HG03060 (cell line): Measurements from ENCODE around the gene RIN1.

Experiments
- ATAC-seq: cut with Tn5 transposase; IDR thresholded peaks from one replicate; pipeline ENCODE4 v1.9.1; 2021; ENCODE audit warnings: low read depth, moderate number of reproducible peaks; ENCODE audit not compliant: unreplicated experiment

RIN1 gene

GRCh38 chr11:66335531-66336233 lies 552 bp downstream of the RIN1 start:
- ATAC-seq = no peak

- no peak for ATAC-seq
Measured at GRCh38 chr11:66334605-66335442, 1.4 kb downstream of the RIN1 start.

DNA sequence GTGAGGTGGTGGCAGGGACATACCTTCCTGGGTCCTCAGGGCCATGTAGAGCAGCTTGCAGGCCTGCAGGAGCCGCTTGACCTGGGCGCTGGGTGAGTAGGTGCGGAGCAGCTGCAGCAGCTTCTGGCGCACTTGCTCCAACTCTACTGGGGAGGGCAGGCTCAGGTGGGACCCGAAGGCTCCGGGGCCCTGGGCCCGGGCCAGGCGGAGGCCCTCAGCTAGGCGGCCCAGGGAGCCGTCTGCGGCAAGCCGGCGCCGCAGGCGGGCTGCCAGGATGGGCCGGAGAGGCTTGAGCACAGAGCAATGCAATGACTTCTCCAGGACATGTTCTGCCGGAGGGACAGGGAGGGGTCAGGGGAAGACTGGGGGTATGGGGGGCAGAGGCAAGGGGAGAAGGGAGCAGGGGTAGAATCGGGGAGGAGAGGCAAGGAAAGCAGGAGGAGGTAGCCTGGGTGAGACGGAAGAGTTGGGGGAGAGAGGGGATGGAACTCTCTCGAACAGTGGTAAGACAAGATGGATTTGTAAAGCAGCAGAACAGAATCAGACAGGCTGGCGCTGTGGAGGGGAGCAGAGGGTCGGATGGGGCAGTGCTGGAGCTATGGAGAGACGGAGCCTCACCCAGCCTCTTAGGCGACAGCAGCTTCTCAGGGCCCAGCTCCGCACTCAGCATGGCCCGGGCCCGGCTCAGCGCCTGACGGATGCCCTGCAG lies 2.2 kb downstream of the RIN1 start:
- no peak for ATAC-seq

- no peak for ATAC-seq
Measured at GRCh38 chr11:66333220-66333877, 2.9 kb downstream of the RIN1 start.

- no peak for ATAC-seq
Measured at GRCh38 chr11:66332371-66333219, 3.6 kb downstream of the RIN1 start.

GRCh38 chr11:66331542-66332370 lies 4.5 kb downstream of the RIN1 start:
- no peak for ATAC-seq

DNA sequence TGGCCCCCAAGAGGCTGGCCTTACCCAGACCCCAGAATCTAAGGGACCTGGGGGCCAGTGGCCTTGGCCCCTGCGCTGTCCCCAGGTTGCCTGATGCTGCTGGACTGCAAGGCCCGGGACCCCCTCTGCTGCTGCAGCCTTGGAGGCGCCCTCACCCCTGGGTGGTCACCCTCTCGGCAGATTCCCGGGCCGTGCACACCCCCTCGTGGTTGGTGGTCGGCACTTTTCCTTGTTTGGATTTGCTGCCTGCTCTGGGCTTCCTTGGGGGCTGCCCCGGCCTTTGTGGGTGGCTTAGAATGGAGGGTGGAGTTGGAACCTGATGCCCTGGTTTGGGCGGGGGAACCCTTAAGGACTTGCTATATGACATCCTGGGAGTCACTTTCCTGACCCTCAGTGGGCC lies 5.3 kb downstream of the RIN1 start:
- no peak for ATAC-seq

- no peak for ATAC-seq
Measured at GRCh38 chr11:66329165-66329673, 7.0 kb downstream of the RIN1 start.

- no peak for ATAC-seq
Measured at GRCh38 chr11:66328302-66329144, 7.7 kb downstream of the RIN1 start.

DNA sequence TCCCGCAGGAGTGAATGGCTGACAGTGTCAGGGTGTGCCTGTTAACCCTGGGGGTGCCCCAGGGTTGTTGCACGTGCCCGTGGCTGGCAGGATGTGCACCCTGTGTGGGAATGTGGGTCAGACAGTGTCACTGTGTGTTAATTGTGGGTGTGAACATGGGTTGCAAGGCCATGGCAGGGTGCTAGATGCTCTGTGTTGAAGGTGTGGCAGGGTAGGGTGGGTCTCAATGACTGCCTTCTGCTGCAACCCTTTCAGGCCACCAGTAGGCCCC lies 8.3 kb downstream of the RIN1 start:
- ATAC-seq = no peak

DNA sequence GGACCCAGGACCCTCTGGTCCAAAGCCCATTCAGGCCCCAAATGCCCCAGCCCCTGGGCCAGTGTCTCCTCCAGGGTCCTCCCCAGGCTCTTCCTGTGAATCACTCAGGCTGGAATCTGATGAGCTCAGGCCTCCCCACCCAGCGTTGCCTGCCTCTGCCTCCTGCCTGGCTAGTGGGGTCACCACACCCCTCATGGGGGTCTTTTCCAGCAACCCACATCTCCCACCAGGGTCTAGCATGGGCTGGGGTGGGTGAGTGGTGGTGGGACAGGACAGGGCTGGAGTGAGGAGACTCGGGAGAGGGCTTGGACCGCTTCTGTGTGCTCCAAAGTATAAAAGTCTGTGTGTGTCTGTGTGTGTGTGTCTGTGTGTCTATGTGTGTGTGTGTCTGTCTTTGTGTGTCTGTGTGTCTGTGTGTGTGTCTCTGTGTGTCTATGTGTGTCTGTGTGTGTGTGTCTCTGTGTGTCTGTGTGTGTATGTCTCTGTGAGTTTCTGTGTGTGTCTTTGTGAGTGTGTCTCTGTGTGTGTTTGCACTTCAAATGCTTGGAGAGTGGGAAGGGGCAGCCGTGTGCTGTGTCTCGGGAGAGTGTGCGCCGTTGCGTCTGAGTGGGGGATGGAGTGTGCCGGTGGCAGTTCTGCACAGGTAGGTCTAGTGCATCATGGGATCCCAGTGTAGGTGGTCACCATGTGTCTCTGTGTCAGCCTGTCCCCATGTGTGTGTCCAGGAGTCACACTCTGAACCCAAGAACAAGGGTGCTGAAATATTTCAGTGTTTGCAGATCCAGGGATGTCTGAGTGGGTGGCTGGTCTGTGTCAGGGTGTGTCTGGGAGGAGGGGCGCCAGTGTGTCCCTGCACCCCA lies 8.8 kb downstream of the RIN1 start:
- ATAC-seq = no peak

DNA sequence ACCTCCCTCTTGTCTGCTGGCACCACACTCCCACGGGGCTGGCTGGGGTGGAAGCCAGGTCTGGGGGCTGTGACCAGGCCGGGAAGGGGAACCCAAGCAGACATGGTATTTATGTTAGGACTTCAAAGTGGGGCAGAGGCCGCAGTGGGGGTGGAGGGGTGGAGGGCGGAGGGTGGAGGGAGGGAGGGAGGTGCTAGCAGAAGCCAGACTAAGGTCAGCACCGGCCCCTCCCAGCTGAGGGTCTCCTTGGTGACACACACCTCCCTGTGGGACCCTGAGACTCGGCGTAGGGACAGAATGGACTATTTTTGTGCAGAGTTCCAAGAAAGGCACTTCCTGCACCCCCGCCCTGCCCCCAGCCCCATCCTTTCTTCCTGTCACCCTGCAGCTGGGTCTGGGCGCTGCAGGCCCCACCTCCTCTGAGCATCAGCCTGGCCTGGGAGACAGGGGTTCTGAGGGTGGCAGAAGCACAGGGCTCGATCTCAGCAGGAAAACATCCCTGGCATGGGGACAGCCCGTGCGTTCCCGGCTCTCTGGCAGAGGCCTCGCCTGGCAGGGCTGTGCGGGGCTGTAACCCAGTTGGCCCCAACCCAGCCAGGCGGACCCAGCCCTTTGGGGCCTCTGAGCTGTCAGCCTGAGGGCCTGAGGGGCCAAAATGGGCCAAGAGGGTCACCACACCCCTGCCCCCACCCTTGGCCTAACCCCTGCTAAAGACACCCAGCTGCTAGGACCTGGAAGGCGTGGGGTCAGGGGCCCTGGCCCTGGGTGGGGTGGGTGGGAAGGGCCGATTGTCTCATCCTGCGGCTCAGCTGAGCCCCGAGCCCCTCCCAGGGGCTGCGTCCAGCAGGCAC lies 9.7 kb downstream of the RIN1 start:
- ATAC-seq = no peak

- no peak for ATAC-seq
Measured at GRCh38 chr11:66325263-66325671, 11.0 kb downstream of the RIN1 start.

- ATAC-seq = no peak
Measured at GRCh38 chr11:66324664-66325063, 11.6 kb downstream of the RIN1 start.

GRCh38 chr11:66323684-66324083 lies 12.6 kb downstream of the RIN1 start:
- no peak for ATAC-seq

DNA sequence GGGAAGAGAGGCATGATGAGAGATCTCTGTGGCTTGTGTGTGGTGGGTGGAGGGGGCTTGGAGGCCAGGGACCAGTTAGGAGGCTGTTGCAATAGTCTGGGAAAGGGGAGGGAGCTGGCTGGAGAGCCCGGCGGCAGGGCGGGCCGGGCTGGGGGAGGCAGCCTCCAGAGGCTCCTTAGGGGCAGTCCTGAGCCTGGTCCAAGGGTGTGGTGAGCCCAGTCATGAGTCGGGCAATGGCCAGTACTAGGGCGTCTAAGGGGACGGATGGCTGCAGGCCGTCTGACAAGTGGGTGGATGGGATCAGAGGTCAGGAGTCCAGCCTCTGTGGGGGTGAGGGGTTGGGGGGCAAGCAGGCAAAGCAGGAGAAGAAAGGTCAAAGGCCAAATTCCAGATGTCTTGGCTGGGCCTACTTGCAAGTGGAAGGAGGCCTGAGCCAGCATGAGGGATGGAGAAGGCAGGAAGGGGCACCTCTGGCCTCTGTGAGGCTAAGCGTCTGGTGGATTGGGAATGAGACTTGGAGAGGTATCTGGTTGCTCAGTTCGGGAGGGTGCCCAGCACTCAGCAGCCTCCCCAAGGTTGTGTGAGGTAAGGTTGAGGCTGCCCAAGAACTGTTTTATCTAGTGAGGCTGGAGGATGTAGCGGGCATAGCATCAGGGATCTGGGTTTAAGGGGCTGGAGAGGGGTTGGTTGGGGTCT lies 13.4 kb downstream of the RIN1 start:
- ATAC-seq = no peak
